Hepatocyte (in vitro differentiated cells): Measurements from ENCODE around the gene OR10K2.

ENCODE experiments used
- EZH2 ChIP-seq: fragments of 200-600 bp; sonication (generic); IDR thresholded peaks from 2 replicates; pipeline ENCODE4 v1.6.1; 2016; ENCODE audit warnings: antibody characterized with exemption, mild to moderate bottlenecking, borderline replicate concordance
- TF ChIP-seq, protein P1 (sequence below): fragments of 200-600 bp; sonication (generic); IDR thresholded peaks from 2 replicates; pipeline ENCODE4 v1.5.1; 2016; ENCODE audit warnings: antibody characterized with exemption, mild to moderate bottlenecking; ENCODE audit not compliant: poor library complexity

DNA sequence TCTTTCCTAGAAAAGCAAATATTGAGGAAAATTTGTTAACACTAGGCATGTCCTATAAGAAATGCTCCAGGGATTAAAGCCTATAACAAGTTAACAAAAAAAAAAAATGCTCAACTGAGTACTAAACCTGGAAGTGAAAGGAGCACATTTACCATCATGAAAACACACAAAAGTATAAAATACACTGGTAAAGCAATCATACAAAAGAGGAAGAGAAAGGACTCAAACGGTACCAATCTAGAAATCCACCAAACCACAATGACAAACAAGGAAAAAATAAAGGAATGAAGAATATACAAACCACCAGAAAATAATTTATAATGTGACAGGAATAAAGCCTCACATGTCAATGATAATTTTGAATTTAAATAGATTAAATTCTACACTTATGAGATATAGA, 51.2 kb downstream of the OR10K2 start:
- TF ChIP-seq, protein P1, sequence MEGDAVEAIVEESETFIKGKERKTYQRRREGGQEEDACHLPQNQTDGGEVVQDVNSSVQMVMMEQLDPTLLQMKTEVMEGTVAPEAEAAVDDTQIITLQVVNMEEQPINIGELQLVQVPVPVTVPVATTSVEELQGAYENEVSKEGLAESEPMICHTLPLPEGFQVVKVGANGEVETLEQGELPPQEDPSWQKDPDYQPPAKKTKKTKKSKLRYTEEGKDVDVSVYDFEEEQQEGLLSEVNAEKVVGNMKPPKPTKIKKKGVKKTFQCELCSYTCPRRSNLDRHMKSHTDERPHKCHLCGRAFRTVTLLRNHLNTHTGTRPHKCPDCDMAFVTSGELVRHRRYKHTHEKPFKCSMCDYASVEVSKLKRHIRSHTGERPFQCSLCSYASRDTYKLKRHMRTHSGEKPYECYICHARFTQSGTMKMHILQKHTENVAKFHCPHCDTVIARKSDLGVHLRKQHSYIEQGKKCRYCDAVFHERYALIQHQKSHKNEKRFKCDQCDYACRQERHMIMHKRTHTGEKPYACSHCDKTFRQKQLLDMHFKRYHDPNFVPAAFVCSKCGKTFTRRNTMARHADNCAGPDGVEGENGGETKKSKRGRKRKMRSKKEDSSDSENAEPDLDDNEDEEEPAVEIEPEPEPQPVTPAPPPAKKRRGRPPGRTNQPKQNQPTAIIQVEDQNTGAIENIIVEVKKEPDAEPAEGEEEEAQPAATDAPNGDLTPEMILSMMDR: no peak
- TF ChIP-seq EZH2: no peak
